Astrocyte of the cerebellum (primary cell): Measurements from ENCODE around the gene HES1.

ENCODE experiments used
- DNase-seq: peaks from one replicate; pipeline ENCODE4 v3.0.0-alpha.2; 2011; ENCODE audit warnings: low read depth
- H3K4me3 ChIP-seq: 2 replicates; pipeline ENCODE4 v1.5.1; 2011; ENCODE audit warnings: mild to moderate bottlenecking, low read depth, low read length, moderate library complexity
- CTCF ChIP-seq: IDR thresholded peaks from 2 replicates; pipeline ENCODE4 v1.5.1; 2012; ENCODE audit warnings: low read length, low read depth, moderate library complexity, mild to moderate bottlenecking; ENCODE audit errors: missing control alignments
- in situ Hi-C: cut with HindIII; loops from 2 replicates; pipeline ENCODE4 v1.10.0; 2017; ENCODE audit warnings: low sequenced_read_pairs

HES1 gene

DNA sequence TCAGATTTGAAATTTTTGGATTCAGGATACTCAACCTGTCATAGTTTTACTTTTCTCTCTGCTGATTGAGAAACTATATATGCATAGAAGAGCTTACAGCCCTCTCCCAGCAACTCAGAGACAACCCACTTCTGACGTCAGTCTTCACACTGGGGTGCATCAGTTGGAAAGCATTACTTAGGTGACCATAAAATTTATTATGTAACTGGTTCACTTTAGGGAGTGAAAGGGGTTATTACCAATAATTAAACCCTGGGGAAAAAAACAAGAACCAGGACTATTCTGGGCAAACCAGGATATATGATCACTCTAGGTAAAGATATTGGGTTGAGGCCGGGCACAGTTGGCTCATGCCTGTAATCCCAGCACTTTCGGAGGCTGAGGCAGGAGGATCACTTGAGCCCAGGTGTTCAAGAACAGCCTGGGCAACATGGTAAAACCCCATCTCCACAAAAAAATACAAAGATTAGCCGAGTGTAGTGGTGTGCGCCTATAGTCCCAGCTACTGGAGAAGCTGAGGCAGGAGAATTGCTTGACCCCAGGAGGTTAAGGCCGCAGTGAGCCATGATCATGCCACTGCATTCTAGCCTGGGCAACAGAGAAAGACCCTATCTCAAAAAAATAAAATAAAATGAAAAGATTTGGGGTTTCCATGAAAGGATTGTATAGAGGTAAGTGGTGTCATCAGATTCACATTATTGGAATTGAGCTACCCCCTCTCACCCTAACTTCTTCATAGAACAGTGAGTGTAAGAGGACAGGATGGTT lies 27.1 kb downstream of the HES1 start:
- no peak for TF ChIP-seq CTCF
- no peak overlapping the region for H3K4me3 ChIP-seq
- in situ Hi-C loops, result no loop called here
- DNase-seq, result no peak

GRCh38 chr3:194163697-194164096 lies 27.7 kb downstream of the HES1 start:
- TF ChIP-seq CTCF, result no peak
- DNase-seq, result no peak
- in situ Hi-C loops, result no loop called here
- no peak overlapping the region for H3K4me3 ChIP-seq

GRCh38 chr3:194164861-194165260 lies 28.9 kb downstream of the HES1 start:
- TF ChIP-seq CTCF, result no peak
- DNase-seq, result no peak
- no peak overlapping the region for H3K4me3 ChIP-seq
- in situ Hi-C loops, result no loop called here

- TF ChIP-seq CTCF, result no peak
- no peak for DNase-seq
- H3K4me3 ChIP-seq, result no peak overlapping the region
- in situ Hi-C loops, result no loop called here
Observed at GRCh38 chr3:194165271-194166018, 29.5 kb downstream of the HES1 start.

GRCh38 chr3:194166682-194167479 lies 30.9 kb downstream of the HES1 start:
- no peak for TF ChIP-seq CTCF
- no peak overlapping the region for H3K4me3 ChIP-seq
- DNase-seq, result no peak
- in situ Hi-C loops, result no loop called here

DNA sequence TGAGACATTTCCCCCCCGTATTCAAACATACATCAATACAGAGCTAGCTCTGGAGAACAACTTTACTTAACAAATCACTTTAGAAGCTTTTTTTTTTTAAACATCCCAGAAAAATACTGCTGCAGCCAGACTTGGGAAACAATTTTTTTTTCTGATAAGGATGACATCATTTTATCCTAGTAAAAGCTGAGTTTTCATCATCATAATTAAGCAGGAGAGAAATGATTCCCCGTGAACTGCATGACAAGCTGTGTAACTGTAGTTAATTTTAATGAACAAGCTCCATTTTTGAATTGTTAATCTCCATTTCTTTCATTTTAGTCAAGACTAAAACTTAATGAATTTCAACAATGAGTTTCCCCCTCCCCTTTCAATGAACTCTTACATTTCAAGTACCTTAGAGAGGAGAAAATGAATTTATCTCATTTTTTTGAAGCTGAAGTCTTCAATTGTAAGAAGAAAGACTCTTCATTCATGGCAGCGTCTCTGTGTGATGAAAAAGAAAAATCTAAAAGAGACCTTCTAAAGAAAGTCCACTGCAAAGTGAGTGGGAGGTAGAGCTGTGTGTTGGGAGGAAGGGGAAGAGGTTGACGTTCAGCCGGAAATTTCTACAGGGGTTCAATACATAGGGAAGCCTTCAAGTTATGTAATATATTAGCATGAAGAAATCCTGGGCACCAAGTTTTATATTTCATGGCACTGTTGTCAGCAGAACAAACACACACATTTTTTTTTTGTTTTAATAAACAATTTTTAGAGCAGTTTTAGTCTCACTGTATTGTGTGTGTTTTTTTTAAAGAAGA lies 31.7 kb downstream of the HES1 start:
- in situ Hi-C loops, result no loop called here
- no peak for DNase-seq

More for the DNA sequence above, 31.7 kb downstream of the HES1 start:
- no peak overlapping the region for H3K4me3 ChIP-seq
- no peak for TF ChIP-seq CTCF
